SIG-M5 treated with dmso at 0.1 percent for 504 hours (cell line): ENCODE data around the gene PCP4L1.
"Not testable (repeated sequence)": the region's sequence is repeated elsewhere in the genome, so short reads cannot be mapped to it uniquely, and the experiment has no call there.

ENCODE experiments used
- DNase-seq: peaks from one replicate; lab custom pipeline; 2025; ENCODE audit not compliant: unreplicated experiment; lab: John Stamatoyannopoulos, UW

The PCP4L1 gene

GRCh38 chr1:161314201-161314981 is 55.8 kb downstream of the PCP4L1 start, which contains the start of gene SDHC:
Gene SDHC, plus strand, starts transcription at chr1:161314381. Its CDS starts 25 bp downstream, at chr1:161314406.
- DNase-seq, result peak; percentile 85

- not testable (repeated sequence) for DNase-seq
Measured at GRCh38 chr1:161315841-161316674, 57.5 kb downstream of the PCP4L1 start.

GRCh38 chr1:161324020-161324419 is 65.5 kb downstream of the PCP4L1 start:
- DNase-seq, result no peak

GRCh38 chr1:161330346-161330745 is 71.8 kb downstream of the PCP4L1 start:
- DNase-seq, result no peak

- DNase-seq, result no peak
Measured at GRCh38 chr1:161333166-161333565, 74.6 kb downstream of the PCP4L1 start.
